Cardiac fibroblast (primary cell): ENCODE measurements around the gene MRPL24.
"Not testable (repeated sequence)": the region's sequence is repeated elsewhere in the genome, so short reads cannot be mapped to it uniquely, and the experiment has no call there.

Experiments used
- DNase-seq, 2 donors: peaks; one replicate each; pipeline versions ENCODE4 v3.0.0 to v3.0.0-alpha.2; 2010; ENCODE audit warnings: low read depth in 2 of 2
- H3K4me3 ChIP-seq, 2 donors: replicated peaks in 1 of 2; 1 replicate in 1 of 2; 2 replicates in 1 of 2; pipeline ENCODE4 v1.5.1; 2011; ENCODE audit warnings: low read depth in 2 of 2, low read length in 2 of 2, mild to moderate bottlenecking in 2 of 2, moderate library complexity in 1 of 2
- CTCF ChIP-seq: IDR thresholded peaks from one replicate; pipeline ENCODE4 v1.5.1; 2011; ENCODE audit warnings: low read depth, mild to moderate bottlenecking, low read length, inconsistent platforms

The MRPL24 gene

GRCh38 chr1:156768610-156769295 lies 27.9 kb upstream of the MRPL24 start:
- no peak for DNase-seq
- peak overlapping the region; percentile 95 to 97 for H3K4me3 ChIP-seq
- no peak for TF ChIP-seq CTCF

- H3K4me3 ChIP-seq = peak overlapping the region; percentile 95 to 97
- TF ChIP-seq CTCF = no peak
- peak; percentile 12 to 18 for DNase-seq
Observed at GRCh38 chr1:156767879-156768604, 27.2 kb upstream of the MRPL24 start.

GRCh38 chr1:156767101-156767878 lies 26.4 kb upstream of the MRPL24 start, which contains the start of gene PRCC:
PRCC (plus strand) TSS chr1:156767535; CDS start chr1:156767772, 237 bp downstream.
- no peak for TF ChIP-seq CTCF
- peak within 1 kb of the TSS; percentile 95 to 97 for H3K4me3 ChIP-seq
- peak; percentile 100 for DNase-seq

GRCh38 chr1:156766298-156767100 lies 25.6 kb upstream of the MRPL24 start:
- no peak for TF ChIP-seq CTCF
- H3K4me3 ChIP-seq = peak overlapping the region; percentile 95 to 97
- peak; percentile 11 to 19 for DNase-seq

GRCh38 chr1:156765666-156766065 lies 24.8 kb upstream of the MRPL24 start:
- no peak for DNase-seq
- H3K4me3 ChIP-seq = no peak overlapping the region
- TF ChIP-seq CTCF = no peak

GRCh38 chr1:156765136-156765535 lies 24.2 kb upstream of the MRPL24 start:
- DNase-seq, H3K4me3 ChIP-seq: not testable (repeated sequence)
